ENCODE results near the gene HNRNPA0.
A peak's percentile ranks its signal among the peaks of the same experiment; 100 is the strongest.

Gene HNRNPA0

DNA sequence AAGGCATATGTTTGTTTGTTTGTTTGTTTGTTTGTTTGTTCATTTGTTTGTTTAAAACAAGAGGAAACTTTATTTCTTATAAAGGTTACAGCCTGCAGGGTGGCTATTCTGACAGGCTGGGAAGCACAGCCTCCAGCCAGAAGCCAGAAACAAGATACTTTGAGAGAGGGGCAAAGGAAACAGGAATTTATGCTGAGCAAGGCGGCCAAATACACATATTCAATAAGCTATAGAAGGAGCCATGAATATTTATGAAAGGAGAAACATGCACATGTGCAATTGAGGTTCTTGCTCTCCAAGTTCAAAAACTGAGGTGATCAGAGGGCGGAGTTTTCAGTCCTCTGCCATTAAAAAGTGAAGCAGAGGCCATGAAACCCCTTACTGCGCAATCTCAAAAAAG, 37.8 kb downstream of the HNRNPA0 start:
- DNase-seq, result no peak

DNA sequence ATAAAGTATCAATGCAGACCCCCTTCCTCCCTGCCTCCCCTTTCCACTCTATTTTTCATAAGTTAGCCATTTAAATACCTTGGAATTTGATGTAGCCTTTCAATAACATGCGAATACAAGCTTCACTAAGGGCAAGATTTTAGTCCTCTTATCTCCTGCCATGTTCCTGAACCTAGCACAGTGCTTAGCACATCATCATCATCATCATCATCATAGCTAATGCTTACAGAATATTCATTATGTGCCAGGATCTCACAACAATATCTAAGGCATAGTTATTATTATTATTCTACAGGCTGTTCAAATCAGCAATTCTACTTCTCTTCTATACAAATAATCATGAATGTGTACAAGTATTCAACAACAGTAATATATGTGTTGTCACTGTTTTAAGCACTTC, 38.7 kb downstream of the HNRNPA0 start:
- no peak for DNase-seq

DNA sequence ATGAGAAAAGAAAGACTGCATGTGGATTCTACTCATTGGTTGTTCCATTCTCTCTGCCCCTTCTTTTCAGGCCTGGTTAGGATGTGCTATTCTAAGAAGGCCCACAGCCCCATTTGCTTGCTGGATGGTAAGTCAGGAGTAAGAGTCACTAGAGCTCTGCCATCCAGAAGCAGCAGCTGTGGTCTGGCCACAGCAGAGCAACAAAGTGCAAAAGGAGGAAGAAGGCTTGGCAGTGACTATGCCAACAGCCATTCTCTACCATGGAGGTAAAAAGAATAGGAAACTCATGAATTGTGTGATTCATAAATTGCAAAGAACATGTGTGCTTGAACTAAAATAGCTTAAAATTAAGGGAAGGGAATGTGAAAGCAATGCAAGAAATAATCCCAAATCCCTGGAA, 39.2 kb downstream of the HNRNPA0 start:
- no peak for DNase-seq

DNA sequence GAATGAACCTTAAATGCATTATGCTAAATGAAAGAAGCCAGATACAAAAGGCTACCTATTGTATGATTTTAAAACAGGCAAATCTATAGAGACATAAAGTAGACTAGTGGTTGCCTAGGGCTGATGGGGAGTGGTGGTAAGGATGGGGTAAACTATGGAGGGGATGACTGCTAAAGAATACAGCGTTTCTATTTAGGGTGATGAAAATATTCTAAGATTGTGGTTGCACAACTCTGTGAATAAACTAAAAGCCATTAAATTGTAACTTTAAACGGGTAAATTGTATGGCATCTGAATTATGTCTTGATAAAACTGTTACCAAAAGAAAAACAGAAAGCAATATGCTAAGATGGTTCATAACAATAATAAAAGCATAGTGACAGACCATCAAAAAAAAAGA, 39.7 kb downstream of the HNRNPA0 start:
- no peak for DNase-seq

DNA sequence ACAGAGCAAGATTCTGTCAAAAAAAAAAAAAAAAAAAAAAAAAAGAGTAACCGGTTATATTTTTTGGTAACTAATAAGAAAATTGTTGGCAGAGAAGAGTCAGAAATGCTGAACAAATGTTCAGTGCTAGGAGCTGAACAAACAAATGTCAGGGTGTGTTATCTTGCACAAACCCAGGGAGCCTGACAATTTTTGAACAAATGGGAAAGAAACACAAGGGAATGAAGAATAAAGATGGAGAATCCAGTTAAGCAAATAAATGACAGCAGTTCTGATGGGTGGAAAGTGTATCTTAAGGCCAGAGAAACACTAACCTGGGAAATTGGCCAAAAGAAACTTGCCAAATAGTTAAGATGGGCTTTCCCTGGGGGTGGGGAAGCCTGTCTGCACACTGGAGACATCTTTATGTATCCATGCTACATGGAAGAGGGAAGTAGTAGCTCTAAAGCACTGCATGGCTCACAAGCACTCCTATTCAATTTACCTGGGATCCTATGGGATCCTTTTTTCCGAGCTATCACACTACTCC, 42.0 kb downstream of the HNRNPA0 start:
- no peak for DNase-seq

DNA sequence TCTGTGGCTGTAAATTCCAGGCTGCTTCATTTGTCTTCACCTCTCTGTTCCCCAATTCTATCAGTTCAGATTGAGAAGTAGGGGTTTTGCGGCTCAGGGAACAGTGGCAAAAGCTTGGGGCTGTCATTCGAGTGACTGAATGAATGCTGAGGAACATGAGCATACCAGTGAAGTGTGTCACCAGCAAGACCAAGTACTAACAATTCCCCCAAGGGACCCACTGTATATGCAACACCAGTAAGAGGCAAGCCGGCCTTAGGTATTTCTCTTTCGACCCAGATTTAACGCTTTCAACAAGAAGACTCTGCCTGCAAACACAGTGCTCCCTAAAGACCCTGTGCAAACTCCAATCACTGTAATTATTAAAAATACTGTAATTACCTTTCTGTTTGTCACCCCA, 44.1 kb downstream of the HNRNPA0 start:
- DNase-seq, result no peak

DNA sequence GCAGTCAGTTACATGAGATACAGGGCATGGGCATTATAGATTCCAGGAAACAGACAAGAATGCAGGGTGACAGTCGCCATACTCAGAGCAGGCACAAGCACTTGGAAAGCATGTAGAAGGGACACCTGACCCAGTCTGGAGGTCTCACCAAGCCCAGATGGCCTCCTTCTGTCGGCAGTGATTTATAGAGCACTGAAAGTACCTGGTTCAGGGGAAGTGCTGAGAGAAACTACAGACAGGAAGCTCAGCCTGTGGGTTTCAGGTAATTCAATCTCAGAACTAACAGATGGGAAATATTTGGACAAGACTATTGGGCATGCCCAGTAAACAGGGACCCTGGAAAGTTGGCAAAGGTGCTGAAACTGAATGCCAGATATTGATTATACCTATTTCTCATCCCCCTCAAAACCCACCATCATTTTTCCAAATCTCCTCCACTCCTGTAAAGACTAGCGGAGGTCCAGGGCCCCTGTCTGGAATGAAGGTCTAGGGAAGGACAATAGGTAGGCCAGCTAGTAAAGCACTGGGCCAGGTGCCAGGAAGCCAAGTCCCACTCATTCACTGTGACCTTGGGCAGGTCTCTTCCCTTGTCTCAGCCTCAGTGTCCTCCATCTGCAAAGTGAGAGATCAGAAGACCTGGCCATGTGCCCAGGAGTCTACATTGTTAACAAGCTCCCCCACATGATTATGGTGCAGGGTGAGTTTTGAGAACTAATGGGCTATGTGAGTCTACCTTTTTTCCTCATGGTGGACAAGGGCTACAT, 45.2 kb downstream of the HNRNPA0 start:
- DNase-seq, result peak; percentile 34 to 76

DNA sequence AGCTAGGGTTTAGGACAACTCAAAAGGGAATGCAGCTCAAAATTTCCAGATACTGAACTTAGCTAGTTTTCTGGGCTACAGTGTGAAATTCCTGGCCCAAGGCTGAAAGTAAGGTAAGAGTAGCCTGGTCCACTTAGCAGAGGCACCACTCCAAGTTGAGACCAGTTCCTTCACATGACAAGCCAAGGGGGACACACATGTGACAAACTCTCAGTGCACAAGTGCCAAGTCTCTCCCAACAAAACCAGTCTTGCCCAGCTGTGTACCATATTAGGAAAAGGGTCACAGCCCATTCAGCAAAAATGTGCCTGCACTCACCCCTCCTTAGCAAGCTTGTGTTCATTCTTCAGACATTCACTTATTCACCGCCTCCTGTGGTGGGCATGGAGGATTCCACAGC, 46.1 kb downstream of the HNRNPA0 start:
- no peak for DNase-seq

DNA sequence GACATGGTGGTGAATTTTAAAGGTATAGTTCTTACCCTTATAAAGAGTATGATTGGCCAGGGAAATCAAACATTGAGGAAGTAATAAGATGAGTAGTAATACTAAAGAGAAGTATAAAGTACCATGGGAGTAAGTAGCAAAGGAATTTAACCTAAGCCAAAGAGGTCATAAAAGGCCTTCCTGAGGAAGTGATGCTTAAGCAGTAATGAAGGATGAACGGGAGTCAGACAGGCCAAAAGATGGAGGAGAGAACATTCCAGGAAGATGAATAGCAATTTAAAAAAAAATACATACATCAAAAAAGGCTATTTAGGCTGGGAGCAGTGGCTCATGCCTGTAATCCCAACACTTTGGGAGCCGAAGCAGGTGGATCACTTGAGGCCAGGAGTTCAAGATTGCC, 47.3 kb downstream of the HNRNPA0 start:
- no peak for DNase-seq

DNA sequence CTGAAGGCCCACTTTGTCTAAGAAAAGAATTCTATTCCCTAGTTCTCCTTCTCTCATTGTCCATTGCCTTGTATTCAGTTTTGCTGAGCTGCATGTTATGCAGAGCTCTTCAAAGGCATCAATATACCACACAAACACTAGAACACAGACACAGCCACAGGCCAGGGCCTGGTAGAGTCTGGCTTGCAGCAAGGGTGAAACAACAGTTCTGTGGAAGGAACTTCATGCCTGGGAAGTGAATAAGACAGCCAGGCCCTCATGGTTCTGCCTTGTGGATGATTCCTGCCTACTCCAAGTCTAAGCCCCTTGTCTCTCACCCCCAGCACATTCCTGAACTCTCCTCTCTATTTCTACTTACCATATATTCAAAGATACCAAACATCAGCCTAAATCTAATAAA, 49.1 kb downstream of the HNRNPA0 start:
- no peak for DNase-seq

DNA sequence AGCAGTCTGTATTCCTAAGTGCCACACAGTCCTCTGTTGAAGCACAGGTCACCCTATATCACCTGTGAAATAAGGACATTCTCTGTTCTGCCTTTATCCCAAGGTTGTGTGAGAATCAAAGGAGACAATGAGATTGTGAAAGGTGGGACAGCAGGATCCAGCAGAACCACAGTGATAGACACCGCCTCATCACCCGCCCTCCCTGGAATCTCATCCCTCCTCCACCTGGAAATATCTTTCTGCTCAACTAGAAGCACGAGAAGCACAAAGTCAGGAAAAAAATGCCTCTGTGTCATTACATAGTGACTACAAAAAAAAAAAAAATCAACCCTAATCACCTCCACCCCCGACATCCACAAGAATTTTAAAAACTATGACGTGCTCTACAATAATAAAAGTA, 50.6 kb downstream of the HNRNPA0 start:
- no peak for DNase-seq

DNA sequence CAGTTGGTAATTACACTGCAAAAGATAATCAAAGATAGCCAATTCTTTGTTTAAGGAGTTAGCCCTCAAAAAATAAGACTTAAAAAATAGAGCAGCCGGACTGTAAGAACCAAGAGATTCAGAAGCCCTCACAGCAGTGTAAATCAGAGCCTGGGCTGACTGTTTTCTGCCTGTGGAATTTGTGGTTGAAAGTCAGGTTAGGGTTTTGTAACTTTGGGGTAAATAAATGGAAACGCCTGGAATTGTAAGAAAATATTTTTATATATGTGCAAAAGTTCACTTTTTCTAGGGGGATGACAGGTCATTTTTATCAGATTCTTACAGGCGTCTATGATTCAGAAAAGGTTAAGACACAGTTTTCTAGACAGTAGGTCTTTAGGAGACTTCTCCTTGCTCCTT, 53.9 kb downstream of the HNRNPA0 start:
- DNase-seq, result no peak

DNA sequence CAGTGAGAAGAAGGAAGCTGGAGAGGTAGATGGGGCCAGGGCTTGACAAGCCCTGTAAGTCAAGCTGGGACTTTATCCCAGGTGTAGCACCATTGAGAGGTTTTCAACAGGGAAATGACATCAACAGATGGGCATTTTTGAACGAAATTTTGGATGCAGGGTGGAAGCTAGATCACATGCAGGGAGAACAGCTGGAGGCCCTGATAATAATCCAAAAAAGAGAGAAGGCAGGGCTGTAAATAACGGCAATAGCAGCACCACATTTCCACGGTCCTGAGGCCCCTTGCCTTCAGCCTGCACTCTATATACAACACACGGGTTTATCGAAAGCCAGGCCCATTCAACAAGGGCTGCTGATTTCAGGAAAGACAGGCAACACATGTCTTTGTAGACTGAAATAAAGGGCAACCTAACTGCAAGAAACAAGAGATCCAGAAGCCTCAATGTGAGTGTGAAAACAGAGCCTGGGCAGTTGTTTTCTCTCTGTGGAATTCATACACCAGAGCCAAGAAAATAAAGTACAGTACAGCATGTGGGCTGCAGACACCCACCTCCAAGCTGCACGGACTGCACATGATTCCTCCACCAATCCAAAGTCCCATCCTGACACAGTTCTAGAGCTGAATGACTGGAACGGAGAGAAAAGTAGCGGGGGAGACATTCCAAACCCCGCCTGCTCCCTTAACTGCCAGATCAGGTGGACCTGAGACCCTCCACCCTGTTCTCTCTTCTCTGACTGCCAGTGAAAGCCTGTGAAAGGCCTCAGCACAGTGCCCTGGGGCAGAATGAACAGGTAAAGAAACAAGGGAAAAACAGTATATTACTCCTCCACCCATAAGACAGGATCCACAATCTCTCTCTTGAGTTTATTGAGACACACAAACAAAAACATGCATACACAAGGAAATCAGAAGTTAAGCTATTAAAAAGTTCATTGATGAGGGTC, 54.6 kb downstream of the HNRNPA0 start:
- no peak for DNase-seq

DNA sequence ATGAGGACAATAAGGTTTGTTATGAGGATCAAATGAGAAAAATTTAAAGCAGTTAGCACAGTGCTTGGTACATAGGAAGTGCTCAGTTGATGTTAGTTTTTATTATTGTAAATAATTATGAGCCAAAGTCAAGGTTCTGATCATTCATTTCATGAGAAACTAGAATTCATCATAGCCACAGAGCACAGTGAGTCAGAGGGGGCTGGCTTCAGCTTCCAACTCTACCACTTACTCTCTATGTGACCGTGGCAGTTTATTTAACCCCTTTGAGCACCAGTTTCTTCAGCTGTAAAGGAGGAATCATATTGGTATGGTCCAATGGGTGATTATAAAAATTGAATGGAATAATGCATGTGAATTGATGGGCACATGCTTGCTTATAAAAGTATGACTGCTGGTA, 57.7 kb downstream of the HNRNPA0 start:
- no peak for DNase-seq

DNA sequence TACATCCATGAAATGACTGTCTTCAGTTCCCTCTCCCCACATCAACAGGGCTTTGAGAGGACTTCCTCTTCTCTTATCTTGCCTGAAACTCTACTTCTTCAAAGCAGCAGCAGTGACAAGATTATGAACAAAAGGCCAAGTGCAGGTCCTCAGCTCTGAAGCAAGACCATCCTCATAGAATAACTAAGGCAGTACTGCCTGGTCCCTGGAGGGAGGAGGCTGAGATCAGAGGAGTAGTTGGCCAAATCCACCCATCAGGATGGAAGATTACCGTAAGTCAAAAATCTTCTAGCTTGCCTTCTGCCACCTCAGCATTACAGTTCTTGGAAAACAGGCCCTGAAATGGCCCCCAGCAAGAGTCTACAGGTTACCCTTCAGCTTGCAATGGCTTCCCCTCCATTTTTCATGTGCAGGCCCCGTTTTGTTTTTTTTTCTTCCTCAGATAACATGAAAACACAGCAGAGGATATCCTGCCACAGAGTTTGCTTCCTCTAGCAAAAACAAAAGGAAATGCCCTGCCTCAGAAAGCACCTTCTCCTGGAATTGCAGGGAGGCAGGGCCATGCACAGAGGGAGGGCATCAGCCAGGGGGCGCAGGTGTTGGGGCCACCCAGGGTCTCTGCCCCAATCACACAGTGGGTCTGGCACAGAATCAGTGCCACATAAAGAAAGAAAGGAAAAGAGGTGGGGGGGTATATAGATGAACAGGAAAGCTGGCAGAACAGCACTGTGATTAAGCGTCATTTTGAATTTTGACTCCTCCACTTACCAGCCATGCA, 58.3 kb downstream of the HNRNPA0 start:
- peak in 1 of 2 experiments; percentile 38 for DNase-seq

Data from NCI-H2081 (cell line).